ENCODE data around the gene DTL. TPM values are rescaled to one million over a fixed set of nuclear protein-coding genes. Genes with fewer than 3 reads are reported as not detected.

Gene DTL
- polyA plus RNA-seq, 2 of the 4 experiments (the other 2 are of a cell fraction): 22.0 to 30.2 TPM

DNA sequence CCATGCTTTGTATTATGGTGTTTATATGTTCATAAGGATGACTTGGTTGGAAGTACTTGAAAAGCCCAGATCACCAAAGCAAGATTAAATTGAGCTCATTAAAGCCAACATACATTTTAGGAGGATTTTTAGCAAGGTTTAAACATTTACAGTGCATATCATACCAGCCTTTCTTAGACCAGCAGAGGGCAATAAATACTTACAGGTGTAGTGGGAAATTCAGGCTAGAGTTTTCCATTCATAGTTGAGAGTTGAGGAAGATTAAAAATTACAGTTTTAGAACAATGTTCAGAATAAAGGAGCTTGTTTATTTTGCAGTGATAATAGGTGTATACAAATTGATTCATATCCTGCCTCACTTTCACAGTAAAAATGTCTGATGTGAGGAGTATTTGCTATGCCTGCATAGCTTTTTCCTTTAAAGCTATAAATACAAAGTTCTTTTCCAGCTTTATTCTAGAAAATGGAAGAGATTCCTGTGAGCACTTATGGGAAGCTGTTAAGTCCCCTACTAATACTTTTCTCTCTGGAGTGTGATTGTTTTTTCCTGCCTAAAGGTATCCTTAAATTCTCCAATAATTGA, 35.3 kb downstream of the DTL start:
- Histone ChIP-seq H3K4me3 (no peak overlapping the region), H3K4me1 (no peaks in the 10 kb centered on the region), H3K4me2 (no peak overlapping the region), H3K9me3 (no peaks in the 10 kb centered on the region), H3K27ac (no peak overlapping the region)
- peak; percentile 88 for FAIRE-seq
- ATAC-seq: peak; percentile 74 to 80; a peak in 4 of 6 replicates
- DNase-seq (ENCODE audit: low read depth in 1 of 2, low spot score in 1 of 2): peak; percentile 14 to 43
- POLR2A ChIA-PET: interaction anchor here (1.1 to 2.2 kb wide), 3 partner anchors 216 to 385 kb away, joined by 4 to 8 read pairs (median 4); no protein-coding TSS in a partner anchor
- TF ChIP-seq KDM1A (IDR thresholded peaks at IDR 0.05; ENCODE audit: low read depth) (no peak), SMC3 (IDR thresholded peaks at IDR 0.05) (peak; percentile 94), FOXS1 (CRISPR knock-in tag; IDR thresholded peaks at IDR 0.05) (no peak), MAZ (IDR thresholded peaks at IDR 0.05; ENCODE audit: borderline replicate concordance, low read depth, low read length) (no peak), RAD21 (conservative IDR thresholded peaks at IDR 0.05 in 1 of 2, IDR thresholded peaks at IDR 0.05 in 1 of 2) (peak; percentile 78 to 88)
- TF ChIP-seq, protein P1, sequence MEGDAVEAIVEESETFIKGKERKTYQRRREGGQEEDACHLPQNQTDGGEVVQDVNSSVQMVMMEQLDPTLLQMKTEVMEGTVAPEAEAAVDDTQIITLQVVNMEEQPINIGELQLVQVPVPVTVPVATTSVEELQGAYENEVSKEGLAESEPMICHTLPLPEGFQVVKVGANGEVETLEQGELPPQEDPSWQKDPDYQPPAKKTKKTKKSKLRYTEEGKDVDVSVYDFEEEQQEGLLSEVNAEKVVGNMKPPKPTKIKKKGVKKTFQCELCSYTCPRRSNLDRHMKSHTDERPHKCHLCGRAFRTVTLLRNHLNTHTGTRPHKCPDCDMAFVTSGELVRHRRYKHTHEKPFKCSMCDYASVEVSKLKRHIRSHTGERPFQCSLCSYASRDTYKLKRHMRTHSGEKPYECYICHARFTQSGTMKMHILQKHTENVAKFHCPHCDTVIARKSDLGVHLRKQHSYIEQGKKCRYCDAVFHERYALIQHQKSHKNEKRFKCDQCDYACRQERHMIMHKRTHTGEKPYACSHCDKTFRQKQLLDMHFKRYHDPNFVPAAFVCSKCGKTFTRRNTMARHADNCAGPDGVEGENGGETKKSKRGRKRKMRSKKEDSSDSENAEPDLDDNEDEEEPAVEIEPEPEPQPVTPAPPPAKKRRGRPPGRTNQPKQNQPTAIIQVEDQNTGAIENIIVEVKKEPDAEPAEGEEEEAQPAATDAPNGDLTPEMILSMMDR (IDR thresholded peaks at IDR 0.05): peak; percentile 80
- CTCF ChIA-PET: interaction anchor here (0.6 to 5.9 kb wide), 89 partner anchors 9 to 631 kb away, joined by 3 to 230 read pairs (median 5); partner anchors contain the start of genes DTL, INTS7, NENF and PPP2R5A

GRCh38 chr1:212072047-212072446, 36.5 kb downstream of the DTL start:
- FAIRE-seq (no peak), ATAC-seq (no peak), DNase-seq (ENCODE audit: low read depth in 1 of 2, low spot score in 1 of 2) (no peak)
- TF ChIP-seq HDAC2 (IDR thresholded peaks at IDR 0.05) (no peak), RNF2 (IDR thresholded peaks at IDR 0.05; ENCODE audit: borderline replicate concordance, low read depth) (no peak), MAX (IDR thresholded peaks at IDR 0.05) (no peak), FOXS1 (CRISPR knock-in tag; IDR thresholded peaks at IDR 0.05) (no peak), CHD2 (IDR thresholded peaks at IDR 0.05; ENCODE audit: low read length, partially characterized antibody) (no peak), PBX3 (IDR thresholded peaks at IDR 0.05) (no peak), TP53 (CRISPR knock-in tag; IDR thresholded peaks at IDR 0.05) (no peak), HOXB13 (CRISPR knock-in tag; IDR thresholded peaks at IDR 0.05; ENCODE audit: low read depth) (no peak), RCOR1 (IDR thresholded peaks at IDR 0.05; ENCODE audit: low read depth, low read length) (no peak), PHF8 (IDR thresholded peaks at IDR 0.05; ENCODE audit: borderline replicate concordance, low read depth) (no peak), ZNF302 (CRISPR knock-in tag; IDR thresholded peaks at IDR 0.05) (no peak), POLR2A (IDR thresholded peaks at IDR 0.05; ENCODE audit: low read length) (no peak), CEBPB (IDR thresholded peaks at IDR 0.05) (no peak), GATA3 (IDR thresholded peaks at IDR 0.05; ENCODE audit: borderline replicate concordance) (no peak), POLR2AphosphoS2 (conservative IDR thresholded peaks at IDR 0.05; ENCODE audit: low read length) (no peak), ATOH8 (CRISPR knock-in tag; IDR thresholded peaks at IDR 0.05; ENCODE audit: low read depth) (no peak), KDM1A (IDR thresholded peaks at IDR 0.05; ENCODE audit: low read depth) (no peak), MAZ (IDR thresholded peaks at IDR 0.05; ENCODE audit: borderline replicate concordance, low read depth, low read length) (no peak)
- TF ChIP-seq, protein P2, sequence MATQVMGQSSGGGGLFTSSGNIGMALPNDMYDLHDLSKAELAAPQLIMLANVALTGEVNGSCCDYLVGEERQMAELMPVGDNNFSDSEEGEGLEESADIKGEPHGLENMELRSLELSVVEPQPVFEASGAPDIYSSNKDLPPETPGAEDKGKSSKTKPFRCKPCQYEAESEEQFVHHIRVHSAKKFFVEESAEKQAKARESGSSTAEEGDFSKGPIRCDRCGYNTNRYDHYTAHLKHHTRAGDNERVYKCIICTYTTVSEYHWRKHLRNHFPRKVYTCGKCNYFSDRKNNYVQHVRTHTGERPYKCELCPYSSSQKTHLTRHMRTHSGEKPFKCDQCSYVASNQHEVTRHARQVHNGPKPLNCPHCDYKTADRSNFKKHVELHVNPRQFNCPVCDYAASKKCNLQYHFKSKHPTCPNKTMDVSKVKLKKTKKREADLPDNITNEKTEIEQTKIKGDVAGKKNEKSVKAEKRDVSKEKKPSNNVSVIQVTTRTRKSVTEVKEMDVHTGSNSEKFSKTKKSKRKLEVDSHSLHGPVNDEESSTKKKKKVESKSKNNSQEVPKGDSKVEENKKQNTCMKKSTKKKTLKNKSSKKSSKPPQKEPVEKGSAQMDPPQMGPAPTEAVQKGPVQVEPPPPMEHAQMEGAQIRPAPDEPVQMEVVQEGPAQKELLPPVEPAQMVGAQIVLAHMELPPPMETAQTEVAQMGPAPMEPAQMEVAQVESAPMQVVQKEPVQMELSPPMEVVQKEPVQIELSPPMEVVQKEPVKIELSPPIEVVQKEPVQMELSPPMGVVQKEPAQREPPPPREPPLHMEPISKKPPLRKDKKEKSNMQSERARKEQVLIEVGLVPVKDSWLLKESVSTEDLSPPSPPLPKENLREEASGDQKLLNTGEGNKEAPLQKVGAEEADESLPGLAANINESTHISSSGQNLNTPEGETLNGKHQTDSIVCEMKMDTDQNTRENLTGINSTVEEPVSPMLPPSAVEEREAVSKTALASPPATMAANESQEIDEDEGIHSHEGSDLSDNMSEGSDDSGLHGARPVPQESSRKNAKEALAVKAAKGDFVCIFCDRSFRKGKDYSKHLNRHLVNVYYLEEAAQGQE (IDR thresholded peaks at IDR 0.05): no peak
- TF ChIP-seq, protein P1 (IDR thresholded peaks at IDR 0.05): no peak
- Histone ChIP-seq H3K4me1 (no peaks in the 10 kb centered on the region), H3K27ac (no peak overlapping the region), H3K4me3 (no peak overlapping the region), H3K4me2 (no peak overlapping the region), H3K9me3 (no peaks in the 10 kb centered on the region)
- WGBS (ENCODE audit: missing lambda C conversion rate): 97% methylated on average over 1 of the region's 1 CpG
- ChIA-PET POLR2A (interaction anchor here (2.2 kb wide), 1 partner anchor 384 kb away, joined by 8 read pairs; no protein-coding TSS in a partner anchor), CTCF (interaction anchor here (1.0 to 5.9 kb wide), 13 partner anchors 8 to 629 kb away, joined by 3 to 230 read pairs (median 24); partner anchors contain the start of genes DTL, INTS7 and PPP2R5A)
